ENCODE measurements around the gene SORCS3. TPM values are rescaled to one million over a fixed set of nuclear protein-coding genes. Genes with fewer than 3 reads are reported as not detected.
"Not testable (repeated sequence)": the region's sequence is repeated elsewhere in the genome, so short reads cannot be mapped to it uniquely, and the experiment has no call there.

Gene SORCS3
- polyA plus RNA-seq, 3 donors, result not detected

GRCh38 chr10:104690959-104691358 lies 49.9 kb downstream of the SORCS3 start:
- Histone ChIP-seq H3K4me1 (ENCODE audit: control insufficient read depth in 1 of 2, insufficient read depth in 2 of 2, low read length in 2 of 2) (no peaks in the 10 kb centered on the region), H3K36me3 (replicated peaks in 1 of 2; ENCODE audit: control insufficient read depth in 1 of 2, insufficient read depth in 2 of 2, low read length in 2 of 2) (no peaks in the 10 kb centered on the region), H2AFZ (ENCODE audit: insufficient read depth, low read depth, low read length, poor library complexity, severe bottlenecking) (no peak overlapping the region), H3K4me2 (replicated peaks; ENCODE audit: extremely low read depth, low read length, poor library complexity, severe bottlenecking) (no peak overlapping the region), H3K27me3 (ENCODE audit: control insufficient read depth in 2 of 2, insufficient read depth in 2 of 2, low read length in 2 of 2) (no peaks in the 10 kb centered on the region), H3K9ac (ENCODE audit: insufficient read depth, low read length, poor library complexity, severe bottlenecking) (no peak overlapping the region), H4K20me1 (ENCODE audit: insufficient read depth, low read length) (no peaks in the 10 kb centered on the region), H3K4me3 (replicated peaks in 1 of 3; ENCODE audit: low read depth in 2 of 3, low read length in 3 of 3) (no peak overlapping the region), H3K79me2 (ENCODE audit: insufficient read depth, low read length) (no peaks in the 10 kb centered on the region), H3K9me3 (replicated peaks in 1 of 2; ENCODE audit: control insufficient read depth in 1 of 2, insufficient read depth in 1 of 2, low read length in 2 of 2) (no peaks in the 10 kb centered on the region), H3K27ac (ENCODE audit: low read depth in 1 of 2, low read length in 2 of 2) (no peak overlapping the region)
- peak overlapping the region in 1 of 7 donors; percentile 10 for H3K27ac Mint-ChIP-seq
- H3K36me3 Mint-ChIP-seq, result no peaks in the 10 kb centered on the region
- no peak overlapping the region for H3K4me3 Mint-ChIP-seq
- H3K9me3 Mint-ChIP-seq, result peaks cover 0 to 2% (median 0%) of the 10 kb centered on the region in 7 donors
- TF ChIP-seq CTCF (IDR thresholded peaks at IDR 0.05), result no peak
- no peak for DNase-seq
- intact Hi-C loops (cut with micrococcal nuclease), result no loop called here
- WGBS (ENCODE audit: insufficient coverage), result no CpG with 5 or more reads among the region's 1 CpG
- no peaks in the 10 kb centered on the region for H3K4me1 Mint-ChIP-seq
- H3K27me3 Mint-ChIP-seq (ENCODE audit: low read depth in 3 of 3), result peaks cover 2 to 8% (median 4%) of the 10 kb centered on the region in 3 donors

DNA sequence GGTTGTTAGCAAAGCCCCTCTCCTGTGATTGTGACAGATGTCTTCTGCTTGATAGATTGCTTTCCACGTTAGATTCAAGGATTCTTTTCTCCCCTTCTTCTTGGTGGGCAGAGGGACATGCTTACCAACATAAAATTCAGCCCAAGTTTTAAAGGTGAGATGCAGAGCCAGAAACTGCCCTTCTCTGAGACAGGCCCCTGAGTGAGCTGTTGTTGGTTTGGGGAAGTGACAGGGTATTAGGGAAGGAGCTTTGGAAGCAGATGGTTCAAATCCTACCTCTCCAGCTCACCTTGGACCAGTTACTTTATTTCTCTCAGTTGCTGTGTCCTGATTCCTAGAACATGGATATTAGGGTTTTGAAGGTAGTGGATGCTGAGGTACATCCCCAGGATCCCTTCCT lies 53.0 kb downstream of the SORCS3 start:
- Histone ChIP-seq H3K4me3 (replicated peaks in 1 of 3; ENCODE audit: low read depth in 2 of 3, low read length in 3 of 3) (no peak overlapping the region), H3K9me3 (replicated peaks in 1 of 2; ENCODE audit: control insufficient read depth in 1 of 2, insufficient read depth in 1 of 2, low read length in 2 of 2) (no peaks in the 10 kb centered on the region), H3K79me2 (ENCODE audit: insufficient read depth, low read length) (no peaks in the 10 kb centered on the region), H3K27ac (ENCODE audit: low read depth in 1 of 2, low read length in 2 of 2) (no peak overlapping the region), H3K27me3 (ENCODE audit: control insufficient read depth in 2 of 2, insufficient read depth in 2 of 2, low read length in 2 of 2) (no peaks in the 10 kb centered on the region), H4K20me1 (ENCODE audit: insufficient read depth, low read length) (no peaks in the 10 kb centered on the region), H3K36me3 (replicated peaks in 1 of 2; ENCODE audit: control insufficient read depth in 1 of 2, insufficient read depth in 2 of 2, low read length in 2 of 2) (no peaks in the 10 kb centered on the region), H3K4me1 (ENCODE audit: control insufficient read depth in 1 of 2, insufficient read depth in 2 of 2, low read length in 2 of 2) (no peaks in the 10 kb centered on the region), H3K9ac (ENCODE audit: insufficient read depth, low read length, poor library complexity, severe bottlenecking) (no peak overlapping the region), H3K4me2 (replicated peaks; ENCODE audit: extremely low read depth, low read length, poor library complexity, severe bottlenecking) (no peak overlapping the region), H2AFZ (ENCODE audit: insufficient read depth, low read depth, low read length, poor library complexity, severe bottlenecking) (no peak overlapping the region)
- no peak overlapping the region for H3K27ac Mint-ChIP-seq
- no peak for TF ChIP-seq CTCF (IDR thresholded peaks at IDR 0.05)
- H3K4me3 Mint-ChIP-seq, result no peak overlapping the region
- no peaks in the 10 kb centered on the region for H3K36me3 Mint-ChIP-seq
- no CpG with 5 or more reads among the region's 1 CpG for WGBS (ENCODE audit: insufficient coverage)
- intact Hi-C loops (cut with micrococcal nuclease), result no loop called here
- DNase-seq, result no peak
- H3K4me1 Mint-ChIP-seq, result no peaks in the 10 kb centered on the region
- peaks cover 0 to 3% (median 2%) of the 10 kb centered on the region in 3 donors for H3K27me3 Mint-ChIP-seq (ENCODE audit: low read depth in 3 of 3)
- peaks cover 0 to 3% (median 0%) of the 10 kb centered on the region in 7 donors for H3K9me3 Mint-ChIP-seq

DNA sequence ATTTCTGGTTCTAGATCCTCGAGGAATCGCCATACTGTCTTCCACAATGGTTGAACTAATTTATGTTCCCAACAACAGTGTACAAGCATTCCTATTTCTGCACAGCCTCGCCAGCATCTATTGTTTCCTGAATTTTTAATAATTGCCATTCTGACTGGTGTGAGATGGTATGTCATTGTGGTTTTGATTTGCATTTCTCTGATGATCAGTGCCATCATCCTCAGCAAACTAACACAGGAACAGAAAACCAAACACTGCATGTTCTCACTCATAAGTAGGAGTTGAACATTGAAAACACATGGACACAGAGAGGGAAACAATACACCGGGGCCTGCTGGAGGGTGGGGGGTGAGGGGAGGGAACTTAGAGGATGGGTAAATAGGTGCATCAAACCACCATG lies 62.2 kb downstream of the SORCS3 start:
- intact Hi-C loops (cut with micrococcal nuclease); H3K27ac ChIP-seq (ENCODE audit: low read depth in 1 of 2, low read length in 2 of 2); H4K20me1 ChIP-seq (ENCODE audit: insufficient read depth, low read length); H3K79me2 ChIP-seq (ENCODE audit: insufficient read depth, low read length); H3K9me3 Mint-ChIP-seq; H3K4me3 ChIP-seq (replicated peaks in 1 of 3; ENCODE audit: low read depth in 2 of 3, low read length in 3 of 3); H3K4me1 Mint-ChIP-seq; DNase-seq; H3K9ac ChIP-seq (ENCODE audit: insufficient read depth, low read length, poor library complexity, severe bottlenecking); H3K4me1 ChIP-seq (ENCODE audit: control insufficient read depth in 1 of 2, insufficient read depth in 2 of 2, low read length in 2 of 2); H2AFZ ChIP-seq (ENCODE audit: insufficient read depth, low read depth, low read length, poor library complexity, severe bottlenecking); H3K27me3 ChIP-seq (ENCODE audit: control insufficient read depth in 2 of 2, insufficient read depth in 2 of 2, low read length in 2 of 2); H3K27me3 Mint-ChIP-seq (ENCODE audit: low read depth in 3 of 3); H3K4me3 Mint-ChIP-seq; H3K27ac Mint-ChIP-seq; H3K9me3 ChIP-seq (replicated peaks in 1 of 2; ENCODE audit: control insufficient read depth in 1 of 2, insufficient read depth in 1 of 2, low read length in 2 of 2); H3K36me3 Mint-ChIP-seq; H3K36me3 ChIP-seq (replicated peaks in 1 of 2; ENCODE audit: control insufficient read depth in 1 of 2, insufficient read depth in 2 of 2, low read length in 2 of 2); H3K4me2 ChIP-seq (replicated peaks; ENCODE audit: extremely low read depth, low read length, poor library complexity, severe bottlenecking): not testable (repeated sequence)
- 100% methylated on average over 2 of the region's 4 CpGs for WGBS (ENCODE audit: insufficient coverage)
